Neural cell (in vitro differentiated cells): ENCODE measurements around the gene SOCS2. TPM values are rescaled to one million over a fixed set of nuclear protein-coding genes. Genes with fewer than 3 reads are reported as not detected.

ENCODE experiments used
- H2AFZ ChIP-seq: fragments of 200-600, 300-800 bp; sonication (generic), shearing (Covaris generic); 2 replicates; pipeline ENCODE4 v1.6.0; 2014; ENCODE audit warnings: low read depth, mild to moderate bottlenecking, antibody characterized with exemption, low read length, moderate library complexity
- H3F3A ChIP-seq: fragments of 200-600 bp; shearing (Covaris generic); 2 replicates; pipeline ENCODE4 v1.6.1; 2016; ENCODE audit warnings: mild to moderate bottlenecking, moderate library complexity, mixed read lengths, antibody characterized with exemption, low read length; ENCODE audit not compliant: insufficient read depth, poor library complexity, severe bottlenecking
- H3K27ac ChIP-seq: fragments of 200-600, 300-800 bp; sonication (generic), shearing (Covaris generic); 2 replicates; pipeline ENCODE4 v1.5.1; 2014; ENCODE audit warnings: mild to moderate bottlenecking, low read length, moderate library complexity
- H3K27me3 ChIP-seq: fragments of 300-800, 200-600 bp; sonication (generic), shearing (Covaris generic); 2 replicates; pipeline ENCODE4 v1.6.0; 2014; ENCODE audit warnings: mild to moderate bottlenecking, low read depth, low read length, moderate library complexity; ENCODE audit not compliant: insufficient read depth
- H3K36me3 ChIP-seq: fragments of 300-800, 200-600 bp; sonication (generic), shearing (Covaris generic); 2 replicates; pipeline ENCODE4 v1.5.1; 2014; ENCODE audit warnings: mild to moderate bottlenecking, antibody characterized with exemption, low read length, moderate library complexity; ENCODE audit not compliant: insufficient read depth
- H3K4me2 ChIP-seq: fragments of 300-800, 200-600 bp; sonication (generic), shearing (Covaris generic); 2 replicates; pipeline ENCODE4 v1.6.0; 2014; ENCODE audit warnings: mild to moderate bottlenecking, low read length
- H3K4me3 ChIP-seq: fragments of 300-800, 200-600 bp; sonication (generic), shearing (Covaris generic); 2 replicates; pipeline ENCODE4 v1.5.1; 2014; ENCODE audit warnings: mild to moderate bottlenecking, low read length, moderate library complexity
- H3K79me2 ChIP-seq: fragments of 200-600 bp; shearing (Covaris generic); replicated peaks from 2 replicates; pipeline ENCODE4 v1.6.0; 2014; ENCODE audit warnings: mild to moderate bottlenecking, low read length, moderate library complexity; ENCODE audit not compliant: insufficient read depth
- H3K9ac ChIP-seq: fragments of 300-800, 200-600 bp; sonication (generic), shearing (Covaris generic); 2 replicates; pipeline ENCODE4 v1.6.1; 2016; ENCODE audit warnings: mild to moderate bottlenecking, low read length, mixed read lengths
- H3K9me2 ChIP-seq: fragments of 200-600 bp; shearing (Covaris generic); 2 replicates; pipeline ENCODE4 v1.6.1; 2016; ENCODE audit warnings: mild to moderate bottlenecking, low read length, mixed read lengths; ENCODE audit not compliant: insufficient read depth
- H3K9me3 ChIP-seq: fragments of 200-600, 300-800 bp; sonication (generic), shearing (Covaris generic); 2 replicates; pipeline ENCODE4 v1.6.1; 2016; ENCODE audit warnings: mild to moderate bottlenecking, mixed run types, low read length, moderate library complexity, mixed read lengths
- H4K20me1 ChIP-seq: fragments of 200-600 bp; shearing (Covaris generic); 2 replicates; pipeline ENCODE4 v1.6.1; 2016; ENCODE audit warnings: mild to moderate bottlenecking, mixed run types; ENCODE audit not compliant: insufficient read depth
- CTCF ChIP-seq: fragments of 450-650 bp; IDR thresholded peaks from 2 replicates; pipeline ENCODE4 v1.5.1; 2014; ENCODE audit warnings: antibody characterized with exemption, mild to moderate bottlenecking, moderate library complexity; ENCODE audit not compliant: poor library complexity, severe bottlenecking
- EP300 ChIP-seq: fragments of 450-650 bp; conservative IDR thresholded peaks from 2 replicates; pipeline ENCODE4 v1.6.1; 2014; ENCODE audit warnings: antibody characterized with exemption, mild to moderate bottlenecking, moderate library complexity; ENCODE audit not compliant: poor library complexity, severe bottlenecking
- EZH2 ChIP-seq: fragments of 200-600, 300-800 bp; shearing (Covaris generic), sonication (generic); IDR thresholded peaks from 2 replicates; pipeline ENCODE4 v1.6.1; 2014; ENCODE audit warnings: antibody characterized with exemption, low read length, borderline replicate concordance, mild to moderate bottlenecking; ENCODE audit not compliant: insufficient read depth, poor library complexity, severe bottlenecking
- MXI1 ChIP-seq: fragments of 450-650 bp; conservative IDR thresholded peaks from 2 replicates; pipeline ENCODE4 v1.6.1; 2014; ENCODE audit warnings: antibody characterized with exemption, mild to moderate bottlenecking; ENCODE audit not compliant: poor library complexity, severe bottlenecking
- POLR2AphosphoS5 ChIP-seq: IDR thresholded peaks from 2 replicates; pipeline ENCODE4 v1.6.1; 2012
- RAD21 ChIP-seq: fragments of 450-650 bp; conservative IDR thresholded peaks from 2 replicates; pipeline ENCODE4 v1.6.1; 2014; ENCODE audit warnings: antibody characterized with exemption, mild to moderate bottlenecking, moderate library complexity
- REST ChIP-seq: IDR thresholded peaks from 2 replicates; pipeline ENCODE4 v1.6.1; 2012; ENCODE audit warnings: borderline replicate concordance
- SMC3 ChIP-seq: fragments of 450-650 bp; conservative IDR thresholded peaks from 2 replicates; pipeline ENCODE4 v1.6.1; 2014; ENCODE audit warnings: antibody characterized with exemption, mild to moderate bottlenecking, moderate library complexity; ENCODE audit not compliant: poor library complexity
- TAF1 ChIP-seq: IDR thresholded peaks from 2 replicates; pipeline ENCODE4 v1.6.1; 2012; ENCODE audit warnings: low read depth
- polyA plus RNA-seq: library from polyadenylated mRNA; depleted of rRNA; stranded (reverse); fragments of >200 nt; gene quantifications from 2 replicates; pipeline ENCODE4 v1.2.3, GENCODE V29; 2014

SOCS2 gene
- polyA plus RNA-seq, 1 donor from 2014 or later = 119 TPM

- no peak overlapping the region for H2AFZ ChIP-seq
- H3K9me3 ChIP-seq = no peaks in the 10 kb centered on the region
- H3F3A ChIP-seq = no peaks in the 10 kb centered on the region
- H3K9ac ChIP-seq = no peak overlapping the region
- H3K27ac ChIP-seq = no peak overlapping the region
- no peak for TF ChIP-seq EP300
- no peak for TF ChIP-seq RAD21
- no peak for TF ChIP-seq EZH2
- TF ChIP-seq POLR2AphosphoS5 = no peak
- no peak for TF ChIP-seq MXI1
- TF ChIP-seq CTCF = no peak
- TF ChIP-seq TAF1 = no peak
- no peak overlapping the region for H3K4me2 ChIP-seq
- no peaks in the 10 kb centered on the region for H3K27me3 ChIP-seq
- H3K79me2 ChIP-seq = no peaks in the 10 kb centered on the region
- H3K4me3 ChIP-seq = no peak overlapping the region
- no peaks in the 10 kb centered on the region for H4K20me1 ChIP-seq
- H3K9me2 ChIP-seq = no peaks in the 10 kb centered on the region
- no peaks in the 10 kb centered on the region for H3K36me3 ChIP-seq
Measured at GRCh38 chr12:93603762-93604161, 31.3 kb downstream of the SOCS2 start.

- Histone ChIP-seq H3K4me2 (no peak overlapping the region), H3F3A (no peaks in the 10 kb centered on the region), H3K9me3 (no peaks in the 10 kb centered on the region), H2AFZ (no peak overlapping the region), H3K9ac (no peak overlapping the region), H3K36me3 (no peaks in the 10 kb centered on the region), H4K20me1 (no peaks in the 10 kb centered on the region), H3K27ac (no peak overlapping the region), H3K79me2 (no peaks in the 10 kb centered on the region), H3K27me3 (no peaks in the 10 kb centered on the region), H3K9me2 (no peaks in the 10 kb centered on the region), H3K4me3 (no peak overlapping the region)
- TF ChIP-seq POLR2AphosphoS5 (no peak), SMC3 (no peak), REST (no peak), RAD21 (no peak), EP300 (no peak), EZH2 (no peak), CTCF (no peak), MXI1 (no peak), TAF1 (no peak)
Measured at GRCh38 chr12:93608313-93608712, 35.8 kb downstream of the SOCS2 start.
